WTC11 (cell line): Measurements from ENCODE around the gene MYL10. TPM values are rescaled to one million over a fixed set of nuclear protein-coding genes. Genes with fewer than 3 reads are reported as not detected.

Experiments
- ATAC-seq: fragments of 200-7000 bp; cut with Tn5 transposase; 2 replicates; pipeline ENCODE4 v1.10.0; 2021; ENCODE audit warnings: mild to moderate bottlenecking, moderate library complexity
- CTCF ChIA-PET: fragments of 300-600 bp; sonication (Branson Sonifier 250); formaldehyde crosslinking; loops from one replicate; lab custom pipeline; 2021; ENCODE audit warnings: antibody characterized with exemption; lab: Charles Lee
- POLR2A ChIA-PET: fragments of 350-600 bp; sonication (Branson Sonifier 250); formaldehyde crosslinking; loops from one replicate; lab custom pipeline; 2021; ENCODE audit warnings: antibody characterized with exemption; lab: Charles Lee
- DNase-seq: peaks from one replicate; pipeline ENCODE4 v3.0.0; 2021; ENCODE audit warnings: low spot score
- H3K27ac Mint-ChIP-seq: 2 replicates; pipeline ENCODE4 v1.8.0; 2021; ENCODE audit warnings: mixed read lengths
- H3K27me3 Mint-ChIP-seq: 2 replicates; pipeline ENCODE4 v1.8.0; 2021; ENCODE audit warnings: low read depth, mild to moderate bottlenecking, moderate library complexity, mixed read lengths
- H3K36me3 Mint-ChIP-seq: 2 replicates; pipeline ENCODE4 v1.8.0; 2021; ENCODE audit warnings: mixed read lengths
- H3K4me1 Mint-ChIP-seq: 2 replicates; pipeline ENCODE4 v1.8.0; 2022; ENCODE audit warnings: mixed read lengths
- H3K4me3 Mint-ChIP-seq: 2 replicates; pipeline ENCODE4 v1.8.0; 2021; ENCODE audit warnings: mild to moderate bottlenecking, moderate library complexity, mixed read lengths
- H3K9me3 Mint-ChIP-seq: 2 replicates; pipeline ENCODE4 v1.8.0; 2021; ENCODE audit warnings: mixed read lengths
- ATF6 ChIP-seq: sonication (generic); formaldehyde crosslinking; IDR thresholded peaks from 2 replicates; pipeline ENCODE4 v1.8.1; 2023; ENCODE audit warnings: mild to moderate bottlenecking, missing genetic modification reagents
- GTF2I ChIP-seq: fragments of 250-450 bp; sonication (Bioruptor Pico); conservative IDR thresholded peaks from 2 replicates; pipeline ENCODE4 v1.4.0; 2021; ENCODE audit warnings: mild to moderate bottlenecking
- JAZF1 ChIP-seq: fragments of 250-450 bp; sonication (Bioruptor Pico); IDR thresholded peaks from 2 replicates; pipeline ENCODE4 v1.9.0; 2021; ENCODE audit warnings: moderate library complexity, mild to moderate bottlenecking, inconsistent platforms
- JUN ChIP-seq: sonication (generic); formaldehyde crosslinking; IDR thresholded peaks from 2 replicates; pipeline ENCODE4 v1.8.0; 2023; ENCODE audit warnings: mild to moderate bottlenecking, missing genetic modification reagents
- MXD4 ChIP-seq: fragments of 250-450 bp; sonication (Bioruptor Pico); IDR thresholded peaks from 2 replicates; pipeline ENCODE4 v1.8.0; 2021; ENCODE audit warnings: mild to moderate bottlenecking, moderate library complexity, borderline replicate concordance
- NR1H2 ChIP-seq: sonication (generic); formaldehyde crosslinking; IDR thresholded peaks from 2 replicates; pipeline ENCODE4 v1.9.0; 2021; ENCODE audit warnings: mild to moderate bottlenecking, moderate library complexity, missing genetic modification reagents
- PRDM15 ChIP-seq: sonication (generic); formaldehyde crosslinking; IDR thresholded peaks from 2 replicates; pipeline ENCODE4 v1.8.0; 2022; ENCODE audit warnings: missing genetic modification reagents
- ZNF263 ChIP-seq: sonication (generic); formaldehyde crosslinking; IDR thresholded peaks from 2 replicates; pipeline ENCODE4 v1.8.1; 2022; ENCODE audit warnings: low read depth, mild to moderate bottlenecking, moderate library complexity, missing genetic modification reagents
- ZNF416 ChIP-seq: fragments of 250-450 bp; sonication (Bioruptor Pico); IDR thresholded peaks from 2 replicates; pipeline ENCODE4 v1.9.0; 2021; ENCODE audit warnings: mild to moderate bottlenecking, inconsistent platforms
- ZNF671 ChIP-seq: fragments of 250-450 bp; sonication (Bioruptor Pico); IDR thresholded peaks from 2 replicates; pipeline ENCODE4 v1.8.0; 2021; ENCODE audit warnings: mild to moderate bottlenecking
- total RNA-seq: library from RNA; stranded (reverse); gene quantifications from 3 replicates; pipeline ENCODE4 v1.2.3, GENCODE V29; 2021
- TF ChIP-seq, protein P1 (sequence below): sonication (generic); formaldehyde crosslinking; IDR thresholded peaks from 2 replicates; pipeline ENCODE4 v1.8.0; 2022; ENCODE audit warnings: mild to moderate bottlenecking, missing genetic modification reagents
- TF ChIP-seq, protein P2 (sequence below): sonication (generic); formaldehyde crosslinking; IDR thresholded peaks from 2 replicates; pipeline ENCODE4 v1.8.1; 2023; ENCODE audit warnings: mild to moderate bottlenecking, missing genetic modification reagents, borderline replicate concordance

Gene MYL10
- total RNA-seq, 1 experiment from 2014 or later, result not detected

GRCh38 chr7:101612885-101613515 lies 16.1 kb downstream of the MYL10 start:
- Mint-ChIP-seq H3K9me3 (no peaks in the 10 kb centered on the region), H3K36me3 (no peaks in the 10 kb centered on the region), H3K27ac (peak overlapping the region; percentile 88), H3K27me3 (no peaks in the 10 kb centered on the region)
- POLR2A ChIA-PET, result interaction anchor here (0.6 kb wide), 1 partner anchor 220 kb away, joined by 4 read pairs; no protein-coding TSS in a partner anchor
- CTCF ChIA-PET, result interaction anchor here (1.9 to 2.2 kb wide), 3 partner anchors 10 to 70 kb away, joined by 5 to 14 read pairs (median 11); no protein-coding TSS in a partner anchor
- no peak for DNase-seq
- TF ChIP-seq ZNF263 (CRISPR knock-in tag), result no peak
- no peak for TF ChIP-seq PRDM15 (CRISPR knock-in tag)
- TF ChIP-seq ZNF671 (CRISPR knock-in tag), result no peak
- no peak for TF ChIP-seq NR1H2
- no peak for TF ChIP-seq ZNF416
- TF ChIP-seq, protein P1, sequence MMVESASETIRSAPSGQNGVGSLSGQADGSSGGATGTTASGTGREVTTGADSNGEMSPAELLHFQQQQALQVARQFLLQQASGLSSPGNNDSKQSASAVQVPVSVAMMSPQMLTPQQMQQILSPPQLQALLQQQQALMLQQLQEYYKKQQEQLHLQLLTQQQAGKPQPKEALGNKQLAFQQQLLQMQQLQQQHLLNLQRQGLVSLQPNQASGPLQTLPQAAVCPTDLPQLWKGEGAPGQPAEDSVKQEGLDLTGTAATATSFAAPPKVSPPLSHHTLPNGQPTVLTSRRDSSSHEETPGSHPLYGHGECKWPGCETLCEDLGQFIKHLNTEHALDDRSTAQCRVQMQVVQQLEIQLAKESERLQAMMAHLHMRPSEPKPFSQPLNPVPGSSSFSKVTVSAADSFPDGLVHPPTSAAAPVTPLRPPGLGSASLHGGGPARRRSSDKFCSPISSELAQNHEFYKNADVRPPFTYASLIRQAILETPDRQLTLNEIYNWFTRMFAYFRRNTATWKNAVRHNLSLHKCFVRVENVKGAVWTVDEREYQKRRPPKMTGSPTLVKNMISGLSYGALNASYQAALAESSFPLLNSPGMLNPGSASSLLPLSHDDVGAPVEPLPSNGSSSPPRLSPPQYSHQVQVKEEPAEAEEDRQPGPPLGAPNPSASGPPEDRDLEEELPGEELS (CRISPR knock-in tag), result no peak
- no peak for TF ChIP-seq JAZF1
- no peak for TF ChIP-seq MXD4 (CRISPR knock-in tag)
- TF ChIP-seq GTF2I (CRISPR knock-in tag), result no peak
- TF ChIP-seq, protein P2, sequence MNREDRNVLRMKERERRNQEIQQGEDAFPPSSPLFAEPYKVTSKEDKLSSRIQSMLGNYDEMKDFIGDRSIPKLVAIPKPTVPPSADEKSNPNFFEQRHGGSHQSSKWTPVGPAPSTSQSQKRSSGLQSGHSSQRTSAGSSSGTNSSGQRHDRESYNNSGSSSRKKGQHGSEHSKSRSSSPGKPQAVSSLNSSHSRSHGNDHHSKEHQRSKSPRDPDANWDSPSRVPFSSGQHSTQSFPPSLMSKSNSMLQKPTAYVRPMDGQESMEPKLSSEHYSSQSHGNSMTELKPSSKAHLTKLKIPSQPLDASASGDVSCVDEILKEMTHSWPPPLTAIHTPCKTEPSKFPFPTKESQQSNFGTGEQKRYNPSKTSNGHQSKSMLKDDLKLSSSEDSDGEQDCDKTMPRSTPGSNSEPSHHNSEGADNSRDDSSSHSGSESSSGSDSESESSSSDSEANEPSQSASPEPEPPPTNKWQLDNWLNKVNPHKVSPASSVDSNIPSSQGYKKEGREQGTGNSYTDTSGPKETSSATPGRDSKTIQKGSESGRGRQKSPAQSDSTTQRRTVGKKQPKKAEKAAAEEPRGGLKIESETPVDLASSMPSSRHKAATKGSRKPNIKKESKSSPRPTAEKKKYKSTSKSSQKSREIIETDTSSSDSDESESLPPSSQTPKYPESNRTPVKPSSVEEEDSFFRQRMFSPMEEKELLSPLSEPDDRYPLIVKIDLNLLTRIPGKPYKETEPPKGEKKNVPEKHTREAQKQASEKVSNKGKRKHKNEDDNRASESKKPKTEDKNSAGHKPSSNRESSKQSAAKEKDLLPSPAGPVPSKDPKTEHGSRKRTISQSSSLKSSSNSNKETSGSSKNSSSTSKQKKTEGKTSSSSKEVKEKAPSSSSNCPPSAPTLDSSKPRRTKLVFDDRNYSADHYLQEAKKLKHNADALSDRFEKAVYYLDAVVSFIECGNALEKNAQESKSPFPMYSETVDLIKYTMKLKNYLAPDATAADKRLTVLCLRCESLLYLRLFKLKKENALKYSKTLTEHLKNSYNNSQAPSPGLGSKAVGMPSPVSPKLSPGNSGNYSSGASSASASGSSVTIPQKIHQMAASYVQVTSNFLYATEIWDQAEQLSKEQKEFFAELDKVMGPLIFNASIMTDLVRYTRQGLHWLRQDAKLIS (CRISPR knock-in tag), result no peak
- no peak for TF ChIP-seq ATF6 (CRISPR knock-in tag)
- no peak for TF ChIP-seq JUN (CRISPR knock-in tag)
- TF ChIP-seq, all 79 proteins: peak for 0
- H3K4me3 Mint-ChIP-seq, result peak overlapping the region; percentile 16; the same call in 1 of the 2 replicates
- peak; percentile 54 for ATAC-seq
- H3K4me1 Mint-ChIP-seq, result peaks cover 43% of the 10 kb centered on the region
